ENCODE data around the gene OR10J4.
"Not testable (repeated sequence)": the region's sequence is repeated elsewhere in the genome, so short reads cannot be mapped to it uniquely, and the experiment has no call there.

The OR10J4 gene

DNA sequence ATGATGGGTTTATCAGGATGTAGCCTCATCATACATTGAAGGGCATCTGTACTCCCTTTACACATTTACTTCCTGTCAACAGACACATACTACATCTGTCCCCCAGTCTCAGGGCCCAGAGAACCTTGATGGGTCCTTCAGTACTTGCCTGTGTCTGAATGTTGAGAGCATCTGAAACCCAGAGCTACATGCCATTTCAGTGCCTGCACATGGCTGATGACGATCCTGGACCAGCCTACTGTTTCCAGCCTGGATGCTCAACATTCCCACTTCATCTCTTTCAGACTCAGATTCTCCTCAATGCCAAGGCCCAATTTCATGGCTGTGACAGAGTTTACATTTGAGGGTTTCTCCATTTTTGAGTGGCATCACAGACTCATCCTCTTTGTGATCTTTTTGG is at the start of gene OR10J4:
OR10J4 (plus strand) TSS at position 301 of the 400 bp plus-strand sequence.
- no peak for DNase-seq (ENCODE audit: low spot score)

DNA sequence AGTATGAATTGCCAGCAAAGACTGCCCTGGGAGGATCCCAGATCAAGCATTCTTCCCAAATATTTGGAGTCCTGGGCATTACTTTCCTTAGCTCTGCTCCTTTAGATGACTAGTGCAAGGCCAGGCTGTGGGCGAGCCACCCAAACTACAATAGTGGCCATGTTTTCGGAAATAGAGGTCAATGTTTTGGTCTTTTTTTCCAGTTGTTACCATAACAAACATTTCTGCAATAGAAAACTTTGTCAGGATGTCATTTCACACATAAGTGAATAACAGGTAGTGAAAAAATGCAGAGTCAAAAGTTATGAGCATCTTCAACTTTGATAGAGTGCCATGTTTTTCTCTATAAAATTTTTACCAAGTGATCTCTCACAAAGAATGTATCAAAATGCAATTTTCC is 25.2 kb upstream of the OR10J4 start:
- no peak for DNase-seq (ENCODE audit: low spot score)

DNA sequence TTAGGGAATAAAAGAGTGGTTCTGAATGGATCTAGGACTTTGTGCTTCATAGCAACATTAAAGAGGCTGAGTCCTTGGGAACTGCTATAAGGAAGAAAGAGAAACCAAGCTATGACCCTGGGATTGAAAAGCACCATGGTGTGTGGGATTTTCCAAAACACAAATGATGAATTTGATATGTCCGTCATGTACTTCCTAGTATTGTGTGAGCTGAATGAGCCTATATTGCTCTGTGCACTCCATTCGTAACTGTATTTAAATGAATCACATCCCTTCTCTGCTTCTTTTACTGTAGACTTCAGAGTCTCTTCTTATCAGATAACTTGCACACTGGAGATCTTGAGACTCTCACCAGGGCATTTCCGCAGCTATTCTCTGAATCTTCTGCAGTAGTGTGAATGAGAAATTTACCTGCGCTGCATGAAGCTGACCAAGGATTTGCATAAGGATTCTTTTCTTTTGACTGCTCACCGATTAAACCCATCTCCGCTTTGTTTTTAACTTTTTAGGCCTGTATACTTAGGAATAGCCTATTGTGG is 23.1 kb upstream of the OR10J4 start:
- no peak for DNase-seq (ENCODE audit: low spot score)

DNA sequence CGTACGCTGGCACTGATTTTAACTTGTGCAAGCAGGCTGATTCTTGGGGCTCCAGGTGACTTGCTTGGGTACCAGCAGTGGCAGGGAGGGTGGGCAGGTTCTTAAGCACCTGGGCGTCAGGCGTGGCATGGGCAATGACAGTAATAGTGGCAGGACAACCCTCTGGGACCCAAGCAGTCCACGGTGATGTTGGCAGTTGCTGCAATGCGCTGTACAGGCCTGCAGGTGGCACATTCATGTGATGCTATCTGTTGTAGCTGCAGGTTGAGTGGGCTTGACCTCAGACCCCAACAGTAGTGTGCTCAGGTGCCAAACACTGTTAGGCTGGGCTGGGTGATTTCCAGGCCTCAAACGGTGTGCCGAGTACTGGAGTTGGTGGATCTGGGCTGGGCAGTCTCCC is 10.2 kb upstream of the OR10J4 start:
- no peak for DNase-seq (ENCODE audit: low spot score)

DNA sequence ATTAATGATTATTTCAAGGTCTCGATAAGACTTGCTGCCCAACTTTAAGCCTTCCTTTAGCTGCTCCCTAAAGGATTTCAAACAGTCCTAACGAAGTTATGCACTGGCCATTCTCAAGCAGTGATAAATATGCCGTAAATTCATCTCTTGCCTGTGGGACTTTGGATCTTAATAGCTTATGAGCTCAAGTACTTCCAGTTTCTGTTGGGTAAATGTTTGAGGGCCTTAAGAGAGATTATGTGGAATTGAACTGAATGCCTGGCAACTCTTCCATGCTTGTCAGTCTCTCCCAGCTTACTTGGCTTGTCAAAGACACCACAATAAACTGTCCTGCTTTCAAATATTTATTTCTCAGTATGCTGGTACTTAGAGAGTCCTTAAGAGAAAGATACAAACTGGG is 3.5 kb upstream of the OR10J4 start:
- no peak for DNase-seq (ENCODE audit: low spot score)

DNA sequence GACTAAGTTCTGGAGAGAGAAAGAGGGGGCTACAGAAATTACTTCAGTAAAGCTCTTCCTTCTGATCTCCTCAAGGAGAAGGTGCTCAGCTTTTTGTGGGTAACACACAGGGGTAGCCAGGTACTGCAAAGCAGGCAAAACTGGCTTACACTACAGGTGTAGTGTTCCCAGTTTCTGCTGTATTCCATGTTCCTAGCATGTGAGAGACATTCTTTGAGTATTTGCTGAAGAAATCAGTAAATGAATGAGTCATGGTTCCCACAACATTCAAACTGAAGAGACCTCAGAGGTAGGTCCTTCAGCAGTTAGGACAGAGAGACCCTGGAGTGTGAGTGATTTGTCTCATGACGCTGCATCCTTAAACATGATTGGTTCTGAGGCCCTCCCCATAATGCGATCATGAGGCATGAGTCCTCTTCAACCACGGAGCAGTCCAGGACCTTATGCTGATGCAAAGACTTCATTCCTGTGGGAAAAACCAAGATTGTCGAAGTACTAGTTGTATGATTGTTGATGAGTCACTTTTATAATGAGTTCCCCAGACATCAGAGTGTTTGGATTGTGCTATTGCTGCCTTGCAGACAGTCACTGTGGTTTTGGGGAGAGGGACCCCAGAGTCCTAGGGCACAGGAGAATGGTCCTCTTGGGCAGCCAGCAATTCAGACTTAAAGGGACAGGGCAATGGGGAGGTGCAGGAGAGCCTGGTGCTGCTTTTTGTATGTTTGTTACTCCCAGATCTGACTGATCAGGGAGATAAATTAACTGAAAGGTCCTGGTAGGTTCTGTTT is 2.7 kb upstream of the OR10J4 start:
- no peak for DNase-seq (ENCODE audit: low spot score)

DNA sequence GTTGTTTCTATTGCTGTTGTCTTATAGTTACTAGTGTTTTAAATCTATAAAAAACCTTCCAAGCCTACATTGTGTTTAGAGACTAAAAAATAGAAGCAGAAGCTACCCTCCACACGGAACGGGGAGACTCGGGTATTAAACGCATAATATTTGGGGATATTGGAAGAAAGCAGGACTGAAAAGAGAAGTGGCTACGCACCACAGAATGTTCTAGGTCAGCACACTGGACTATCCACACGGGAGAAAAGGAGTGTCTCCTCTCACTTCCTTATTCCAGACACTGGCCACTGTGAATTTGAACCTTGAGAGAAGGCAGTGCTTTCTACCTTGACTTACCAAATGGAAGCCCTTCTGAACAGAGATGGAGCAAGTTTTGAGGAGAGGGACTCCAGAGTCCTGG is 1.0 kb upstream of the OR10J4 start:
- DNase-seq (ENCODE audit: low spot score), result peak; percentile 39

DNA sequence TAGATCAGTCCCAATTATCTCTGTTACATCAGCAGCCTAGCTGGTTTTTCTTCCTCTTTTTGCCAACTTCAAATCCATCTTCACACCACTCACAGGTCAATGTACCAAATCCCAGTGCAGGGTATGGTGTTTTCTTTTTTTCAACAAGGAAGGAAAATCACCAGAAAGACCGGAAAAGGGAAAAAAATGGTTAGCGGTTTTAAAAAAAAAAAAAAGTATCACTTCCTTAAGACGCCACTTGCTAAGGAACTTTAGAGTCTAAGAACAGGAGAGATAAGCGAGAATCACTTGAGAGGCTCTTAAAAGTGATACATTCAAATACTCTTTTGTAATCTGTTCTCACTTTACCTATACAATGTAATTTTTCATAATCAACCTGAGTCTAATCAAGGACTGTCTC is 4.5 kb downstream of the OR10J4 start:
- peak; percentile 45 for DNase-seq (ENCODE audit: low spot score)

DNA sequence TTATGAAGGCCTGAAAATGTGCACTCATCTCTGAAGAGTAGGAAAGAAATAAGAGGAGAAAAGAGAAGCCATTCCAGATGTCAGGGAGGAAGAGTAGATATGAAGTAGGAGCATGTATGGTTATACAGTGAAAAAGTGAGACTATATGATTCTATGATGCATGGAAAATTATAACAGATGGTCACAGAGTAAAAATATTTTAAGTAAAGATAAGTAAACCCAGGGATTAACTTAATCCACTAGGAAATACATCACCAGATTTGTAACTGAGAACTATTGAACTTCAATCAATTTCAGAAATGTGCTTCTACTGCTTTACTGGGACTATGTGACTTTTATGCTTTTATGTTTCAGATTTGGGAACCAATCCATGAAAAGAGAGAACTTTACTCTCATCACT is 7.4 kb downstream of the OR10J4 start, which contains the start of gene OR10J1:
OR10J1 (plus strand) TSS at position 301 of the 400 bp plus-strand sequence; CDS start at position 371, 70 bp downstream.
- DNase-seq (ENCODE audit: low spot score), result no peak

DNA sequence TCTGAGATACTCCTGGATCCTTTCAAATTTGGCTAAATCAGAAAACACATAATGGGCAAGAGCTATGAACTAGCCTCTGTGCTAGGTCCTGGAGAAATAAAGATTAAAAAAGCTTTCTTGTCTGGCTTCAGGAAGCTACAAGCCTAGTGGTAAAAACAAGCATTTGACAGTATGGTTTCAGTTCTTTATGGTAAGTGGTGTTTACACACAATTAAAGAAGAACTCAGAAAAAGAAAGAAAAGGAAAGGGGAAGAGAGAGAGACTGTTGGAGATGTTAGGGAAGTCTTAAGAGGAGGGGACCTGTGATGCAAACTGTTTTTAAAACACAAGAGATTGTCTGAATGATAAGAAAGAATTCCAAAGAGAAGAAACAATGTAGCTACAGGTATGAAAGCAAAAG is 9.4 kb downstream of the OR10J4 start:
- DNase-seq (ENCODE audit: low spot score), result peak; percentile 43

DNA sequence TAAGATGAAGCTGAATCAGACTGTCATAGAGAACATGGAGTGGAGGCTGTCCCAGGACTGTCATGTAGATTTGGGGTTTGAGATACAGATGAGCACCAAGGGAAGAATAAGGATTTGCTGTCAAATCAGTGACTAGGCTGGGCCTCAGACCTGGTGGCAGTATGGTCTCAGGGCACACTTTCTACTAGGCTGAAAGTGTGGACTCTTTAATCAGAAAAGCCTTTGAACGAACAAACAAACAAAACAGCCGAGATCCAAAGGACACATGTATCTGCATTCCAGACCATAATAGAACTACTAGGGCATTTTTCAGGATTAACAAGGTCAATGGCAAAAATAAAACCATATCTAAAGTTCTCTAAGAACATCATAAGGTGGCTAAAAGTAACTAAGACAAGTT is 10.4 kb downstream of the OR10J4 start:
- DNase-seq (ENCODE audit: low spot score), result no peak

DNA sequence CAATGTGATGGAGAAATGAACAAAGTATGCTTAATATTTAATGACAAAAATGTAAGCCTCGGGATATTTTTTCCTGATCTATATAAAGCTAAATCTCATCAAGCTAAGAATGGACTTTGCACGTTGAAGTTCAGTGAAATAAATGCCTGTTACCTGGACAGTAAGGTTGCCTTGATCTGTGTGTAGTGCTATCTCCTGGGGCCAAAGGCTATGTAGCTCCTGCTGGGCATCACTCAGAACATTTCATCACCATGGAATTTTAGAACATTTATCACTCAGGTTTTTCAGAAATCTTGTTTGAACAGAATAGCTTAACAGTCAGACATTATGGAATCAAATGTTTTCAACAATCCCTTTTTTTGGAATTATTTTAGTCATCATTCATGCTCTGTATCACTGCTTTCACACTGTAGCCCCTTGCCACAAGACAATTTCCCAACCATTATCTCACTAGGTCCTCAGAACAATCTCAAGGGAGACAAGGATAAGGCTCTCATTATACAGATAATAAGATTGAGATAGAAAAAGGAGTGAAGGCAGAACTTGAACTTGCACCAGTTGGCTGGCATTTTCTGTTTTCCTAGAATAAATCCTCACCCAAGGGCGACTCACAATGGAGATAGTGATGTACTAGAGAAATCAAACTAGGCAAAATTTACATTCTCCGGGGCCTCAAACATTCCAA is 11.2 kb downstream of the OR10J4 start:
- DNase-seq (ENCODE audit: low spot score), result no peak

DNA sequence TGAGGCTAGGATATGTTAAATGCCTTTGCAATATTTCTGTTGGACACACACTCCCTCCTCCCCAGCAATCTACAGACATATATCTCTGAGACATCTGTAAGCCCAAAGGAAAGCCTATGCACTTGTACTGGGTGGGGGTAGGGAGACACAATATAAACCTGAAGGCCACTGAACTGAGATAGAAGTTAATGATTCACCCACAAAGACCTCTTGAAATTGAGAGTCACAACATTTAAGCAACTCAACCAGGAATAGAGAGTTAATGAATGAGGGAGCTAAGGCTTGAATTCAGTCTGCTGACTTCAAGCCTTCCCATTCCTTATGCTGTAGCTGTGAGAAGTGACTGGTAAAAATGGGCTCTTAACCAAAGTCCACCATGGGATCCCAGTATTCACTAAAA is 12.5 kb downstream of the OR10J4 start:
- no peak for DNase-seq (ENCODE audit: low spot score)

DNA sequence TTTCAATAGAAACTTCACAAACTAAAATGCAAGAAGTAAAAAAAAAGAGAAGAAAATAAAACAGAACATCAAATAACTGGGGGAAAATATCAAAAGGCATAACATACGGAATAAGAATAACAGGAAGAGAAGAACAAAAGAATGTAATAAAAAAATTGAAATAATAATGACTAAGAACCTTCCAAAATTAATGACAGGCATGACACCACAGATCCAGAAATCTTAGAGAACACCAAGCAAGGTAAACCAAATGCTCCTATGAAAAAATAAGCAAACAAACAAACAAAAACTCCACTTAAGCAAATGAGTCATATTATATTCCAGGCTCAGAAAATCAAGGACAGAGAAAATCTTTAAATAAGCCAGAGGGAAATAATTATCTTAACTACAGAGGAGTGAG is 16.2 kb downstream of the OR10J4 start:
- DNase-seq (ENCODE audit: low spot score), result no peak

DNA sequence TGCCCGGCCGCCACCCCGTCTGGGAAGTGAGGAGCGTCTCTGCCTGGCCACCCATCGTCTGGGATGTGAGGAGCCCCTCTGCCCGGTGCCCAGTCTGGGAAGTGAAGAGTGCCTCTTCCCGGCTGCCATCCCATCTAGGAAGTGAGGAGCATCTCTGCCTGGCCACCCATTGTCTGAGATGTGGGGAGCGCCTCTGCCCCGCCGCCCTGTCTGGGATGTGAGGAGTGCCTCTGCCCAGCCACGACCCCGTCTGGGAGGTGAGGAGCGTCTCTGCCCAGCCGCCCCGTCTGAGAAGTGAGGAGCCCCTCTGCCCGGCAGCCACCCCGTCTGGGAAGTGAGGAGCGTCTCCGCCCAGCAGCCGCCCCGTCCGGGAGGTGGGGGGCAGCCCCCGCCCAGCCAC is 17.6 kb downstream of the OR10J4 start:
- not testable (repeated sequence) for DNase-seq (ENCODE audit: low spot score)

DNA sequence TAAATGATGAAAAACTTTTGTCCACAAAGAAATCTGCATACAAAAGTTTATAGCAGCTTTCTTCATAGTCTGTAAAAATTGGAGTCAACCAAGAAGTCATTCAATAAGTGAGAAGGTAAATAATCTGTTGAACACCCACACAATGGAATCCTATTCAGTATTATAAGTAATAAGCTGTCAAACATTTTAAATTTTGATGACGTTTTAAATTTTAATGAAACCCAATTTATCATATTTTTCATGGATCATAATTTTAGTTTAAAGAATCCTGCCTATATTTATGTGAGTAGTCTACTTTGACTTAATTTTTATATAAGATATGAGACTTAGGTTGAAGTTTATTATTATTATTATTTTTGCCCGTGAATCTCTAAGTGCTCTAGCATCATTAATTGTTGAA is 27.5 kb downstream of the OR10J4 start:
- DNase-seq (ENCODE audit: low spot score), result no peak

DNA sequence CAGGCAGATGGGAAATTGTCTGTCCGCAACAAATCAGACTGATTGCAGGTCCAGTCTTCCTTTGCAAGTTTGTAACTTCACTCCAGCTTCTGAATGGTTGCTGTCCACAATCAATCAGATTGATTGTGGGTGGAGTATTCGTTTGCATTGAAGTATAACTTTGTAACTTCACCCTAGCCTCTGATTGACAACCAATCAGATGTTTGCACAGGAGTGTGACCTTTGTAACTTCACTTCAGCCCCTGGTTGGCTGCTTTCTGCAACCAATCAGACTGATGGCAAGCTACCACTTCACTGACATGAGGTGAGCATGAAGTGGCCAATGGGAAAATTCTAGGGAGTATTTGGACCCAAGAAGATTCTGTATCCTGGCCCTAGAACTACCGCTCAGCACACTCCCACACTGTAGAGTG is 33.2 kb downstream of the OR10J4 start:
- no peak for DNase-seq (ENCODE audit: low spot score)

DNA sequence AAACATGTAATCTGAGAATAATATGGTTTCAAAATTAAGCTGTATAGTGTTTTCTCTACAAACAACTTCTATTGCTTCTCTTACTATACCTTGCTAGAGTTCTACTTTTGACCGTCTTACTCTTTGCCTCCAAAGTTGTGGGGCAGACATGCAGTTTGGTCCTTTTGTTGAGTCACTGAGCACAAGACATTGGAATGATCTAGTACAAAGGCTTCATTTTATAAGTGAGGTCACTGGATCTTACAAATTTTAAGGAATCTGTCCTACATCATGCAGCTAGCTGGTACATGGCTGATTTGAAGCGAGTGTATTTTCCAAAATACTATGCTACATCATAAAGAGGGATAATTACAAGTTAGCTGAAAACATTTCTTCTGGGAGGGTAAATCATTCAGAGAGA is 36.3 kb downstream of the OR10J4 start:
- DNase-seq (ENCODE audit: low spot score), result no peak

DNA sequence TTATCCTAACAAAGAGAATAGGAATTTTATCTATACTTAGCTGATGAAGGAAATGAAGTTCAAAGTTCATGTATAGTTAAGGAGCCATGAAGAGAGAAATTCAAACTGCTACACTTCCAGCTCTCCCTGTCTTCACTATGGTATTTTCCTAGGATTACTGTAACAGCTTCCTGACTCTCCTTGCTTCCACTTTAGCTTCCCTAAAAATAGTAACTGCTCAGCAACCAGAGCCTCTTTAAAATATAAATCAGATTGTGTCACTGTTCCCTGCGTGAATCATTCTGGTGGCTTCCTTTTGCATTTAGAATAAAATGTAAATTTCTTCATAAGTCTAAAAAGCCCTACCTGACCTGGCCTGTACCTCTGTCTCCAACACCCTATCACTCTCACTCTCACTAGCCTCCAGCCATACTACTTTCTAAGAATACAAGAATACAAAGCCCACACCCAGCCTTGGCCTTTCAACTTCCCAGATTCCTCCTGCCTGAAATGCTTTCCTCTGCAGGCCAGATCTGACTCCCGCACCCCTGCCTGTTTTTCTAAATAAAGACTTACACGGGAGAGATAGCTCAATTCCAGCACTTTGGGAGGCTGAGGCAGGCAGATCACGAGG is 38.0 kb downstream of the OR10J4 start:
- DNase-seq (ENCODE audit: low spot score), result no peak

DNA sequence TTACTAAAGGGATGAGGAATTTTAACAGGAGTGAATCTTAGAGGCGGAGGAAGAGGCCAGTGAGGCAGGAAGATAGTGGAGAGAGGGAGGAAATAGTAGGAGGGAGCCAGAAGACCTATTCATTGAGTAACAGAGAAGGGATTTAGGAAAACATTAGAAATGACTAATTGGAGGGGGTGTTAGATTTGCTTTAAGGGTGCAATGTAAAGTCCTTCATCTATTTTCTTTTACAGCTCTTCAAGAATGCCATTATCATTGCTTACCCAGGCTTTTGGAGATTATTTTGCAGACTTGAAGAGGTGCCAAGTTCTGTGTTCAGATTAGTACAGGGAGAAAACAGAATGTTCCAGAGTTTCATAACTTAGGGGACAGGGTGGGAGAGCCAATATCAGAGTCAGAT is 41.3 kb downstream of the OR10J4 start:
- no peak for DNase-seq (ENCODE audit: low spot score)

DNA sequence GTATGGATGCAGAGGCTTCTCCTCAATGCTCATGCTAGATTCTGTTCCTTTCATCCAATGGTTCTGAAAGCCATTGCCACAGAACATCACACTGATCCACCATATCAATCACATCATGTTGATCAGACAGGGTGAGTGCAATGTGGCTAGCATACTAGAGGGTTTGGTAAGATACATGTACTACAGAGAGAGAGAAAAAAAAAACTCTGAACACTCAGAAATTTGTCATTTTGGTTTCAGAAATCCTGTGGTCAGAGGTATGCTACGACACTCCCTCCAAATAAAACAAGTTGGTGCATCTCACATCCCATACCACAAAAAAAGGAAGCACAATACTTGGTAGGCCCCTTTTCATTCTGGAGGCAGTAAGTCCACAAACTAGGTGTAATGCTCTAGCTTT is 42.9 kb downstream of the OR10J4 start:
- DNase-seq (ENCODE audit: low spot score), result no peak

Measured in globus pallidus (tissue), 1 donor.